Stimulated activated effector memory CD8-positive, alpha-beta T cell treated with anti-CD3 and anti-CD28 coated beads, Interleukin-12 subunit alpha, Interleukin-12 subunit beta, amount 100 ng/mL, for 72 hours (primary cell): Measurements from ENCODE around the gene HELZ2.

Experiments used
- ATAC-seq: fragments of 150-1000 bp; cut with Tn5 transposase; 2 replicates; pipeline ENCODE4 v1.10.0; 2021
- DNase-seq, 2 donors: peaks; one replicate each; pipeline ENCODE4 v3.0.0; 2021 to 2022; ENCODE audit warnings: low spot score in 2 of 2
- H3K27ac Mint-ChIP-seq: one replicate; pipeline ENCODE4 v1.8.0; 2022; ENCODE audit warnings: mild to moderate bottlenecking, mixed read lengths
- H3K36me3 Mint-ChIP-seq: one replicate; pipeline ENCODE4 v1.8.0; 2022; ENCODE audit warnings: mild to moderate bottlenecking, mixed read lengths
- H3K4me1 Mint-ChIP-seq: one replicate; pipeline ENCODE4 v1.8.0; 2022; ENCODE audit warnings: mixed read lengths
- H3K4me3 Mint-ChIP-seq: one replicate; pipeline ENCODE4 v1.8.0; 2022; ENCODE audit warnings: mild to moderate bottlenecking, mixed read lengths
- H3K9me3 Mint-ChIP-seq: one replicate; pipeline ENCODE4 v1.8.0; 2022; ENCODE audit warnings: mixed read lengths

HELZ2 gene

DNA sequence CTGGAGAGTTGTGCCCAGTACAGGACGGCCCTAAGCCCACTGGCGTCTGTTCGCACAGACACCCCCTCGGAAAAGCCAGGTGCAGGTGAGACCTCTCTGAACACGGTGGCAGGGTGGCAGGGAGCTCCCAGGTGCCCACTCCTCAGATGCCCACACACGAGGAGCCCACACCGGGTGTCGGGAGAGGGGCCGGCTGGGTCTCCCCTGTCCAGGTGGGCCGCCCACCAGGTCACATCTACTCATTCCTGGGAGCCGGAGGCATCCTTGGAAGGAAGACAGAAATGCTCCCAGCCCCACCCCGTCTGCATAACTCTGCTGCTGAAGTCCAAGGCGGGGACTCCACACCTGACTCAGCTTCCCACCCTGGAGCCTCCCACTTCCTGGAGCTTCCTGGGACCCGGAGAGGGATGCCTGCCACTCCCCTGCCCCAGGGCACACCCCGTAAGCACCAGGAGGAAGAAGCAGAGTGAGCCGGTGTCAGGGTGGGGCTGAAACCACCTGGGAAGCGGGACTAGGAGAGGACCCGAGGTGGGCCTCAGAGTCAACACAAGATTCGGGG, 29.0 kb downstream of the HELZ2 start:
- Mint-ChIP-seq H3K36me3 (peaks cover 5% of the 10 kb centered on the region), H3K9me3 (no peaks in the 10 kb centered on the region), H3K27ac (no peak overlapping the region), H3K4me3 (no peak overlapping the region), H3K4me1 (peaks cover 12% of the 10 kb centered on the region)
- DNase-seq (no peak), ATAC-seq (no peak)

DNA sequence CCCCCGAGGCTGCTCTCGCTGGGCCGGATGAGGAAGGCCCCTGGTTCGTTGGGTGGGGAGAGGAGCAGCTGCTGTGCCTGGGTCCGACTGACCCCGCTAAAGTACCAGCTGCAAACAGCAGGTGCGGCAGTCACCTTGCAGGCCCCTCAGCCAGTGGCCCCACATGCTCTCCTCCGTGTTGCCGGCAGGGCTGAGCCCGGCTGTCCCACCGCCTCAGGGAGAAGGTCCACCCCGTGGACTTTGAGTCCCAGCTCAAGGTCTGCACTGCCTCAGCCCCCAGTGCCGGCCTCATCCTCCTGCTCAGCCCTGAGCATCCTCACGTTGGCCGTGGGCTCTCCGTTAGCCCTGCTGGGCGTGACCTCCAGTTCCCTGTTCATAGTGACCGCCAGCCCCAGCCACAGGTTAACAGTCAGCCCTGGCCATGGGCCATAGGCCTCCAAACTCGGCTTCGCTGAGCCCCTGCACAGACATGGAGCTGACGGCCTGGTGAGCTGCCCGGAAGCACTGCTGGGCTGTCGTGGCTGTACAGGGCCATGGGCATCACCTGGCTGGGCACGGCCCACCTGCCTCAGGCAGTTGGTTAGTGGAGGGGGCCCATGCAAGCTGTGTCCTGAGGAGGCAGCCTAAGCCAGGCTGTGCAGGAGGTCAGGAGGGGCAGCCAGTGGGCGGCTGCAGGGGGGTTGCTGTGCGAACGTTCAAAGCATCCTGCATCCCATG, 29.6 kb downstream of the HELZ2 start:
- DNase-seq, result no peak
- no peak overlapping the region for H3K4me3 Mint-ChIP-seq
- H3K27ac Mint-ChIP-seq, result peak overlapping the region; percentile 3
- H3K36me3 Mint-ChIP-seq, result peaks cover 5% of the 10 kb centered on the region
- peaks cover 9% of the 10 kb centered on the region for H3K4me1 Mint-ChIP-seq
- ATAC-seq, result no peak
- H3K9me3 Mint-ChIP-seq, result no peaks in the 10 kb centered on the region

- DNase-seq, result no peak
- H3K4me3 Mint-ChIP-seq, result no peak overlapping the region
- peak overlapping the region; percentile 3 for H3K27ac Mint-ChIP-seq
- peaks cover 5% of the 10 kb centered on the region for H3K36me3 Mint-ChIP-seq
- ATAC-seq, result no peak
- peaks cover 6% of the 10 kb centered on the region for H3K4me1 Mint-ChIP-seq
- no peaks in the 10 kb centered on the region for H3K9me3 Mint-ChIP-seq
Measured at GRCh38 chr20:63543733-63544132, 30.3 kb downstream of the HELZ2 start.

- DNase-seq, result no peak
- H3K4me3 Mint-ChIP-seq, result no peak overlapping the region
- H3K9me3 Mint-ChIP-seq, result no peaks in the 10 kb centered on the region
- ATAC-seq, result no peak
- no peak overlapping the region for H3K27ac Mint-ChIP-seq
- H3K36me3 Mint-ChIP-seq, result peaks cover 5% of the 10 kb centered on the region
- peaks cover 6% of the 10 kb centered on the region for H3K4me1 Mint-ChIP-seq
Measured at GRCh38 chr20:63543131-63543530, 30.9 kb downstream of the HELZ2 start.

GRCh38 chr20:63542696-63543095, 31.3 kb downstream of the HELZ2 start:
- no peak overlapping the region for H3K4me3 Mint-ChIP-seq
- ATAC-seq, result no peak
- peaks cover 5% of the 10 kb centered on the region for H3K36me3 Mint-ChIP-seq
- no peak overlapping the region for H3K27ac Mint-ChIP-seq
- peaks cover 8% of the 10 kb centered on the region for H3K4me1 Mint-ChIP-seq
- no peak for DNase-seq
- H3K9me3 Mint-ChIP-seq, result no peaks in the 10 kb centered on the region

GRCh38 chr20:63542031-63542559, 31.9 kb downstream of the HELZ2 start:
- no peak overlapping the region for H3K4me3 Mint-ChIP-seq
- peaks cover 5% of the 10 kb centered on the region for H3K36me3 Mint-ChIP-seq
- H3K27ac Mint-ChIP-seq, result no peak overlapping the region
- no peaks in the 10 kb centered on the region for H3K9me3 Mint-ChIP-seq
- ATAC-seq (no peak), DNase-seq (no peak)
- H3K4me1 Mint-ChIP-seq, result peaks cover 14% of the 10 kb centered on the region

GRCh38 chr20:63541371-63541770, 32.7 kb downstream of the HELZ2 start:
- DNase-seq (no peak), ATAC-seq (no peak)
- no peaks in the 10 kb centered on the region for H3K9me3 Mint-ChIP-seq
- peaks cover 7% of the 10 kb centered on the region for H3K36me3 Mint-ChIP-seq
- H3K4me3 Mint-ChIP-seq, result no peak overlapping the region
- H3K4me1 Mint-ChIP-seq, result peaks cover 22% of the 10 kb centered on the region
- H3K27ac Mint-ChIP-seq, result no peak overlapping the region

GRCh38 chr20:63540417-63541186, 33.4 kb downstream of the HELZ2 start:
- no peak overlapping the region for H3K4me3 Mint-ChIP-seq
- peaks cover 10% of the 10 kb centered on the region for H3K36me3 Mint-ChIP-seq
- no peak for ATAC-seq
- no peak for DNase-seq
- peaks cover 25% of the 10 kb centered on the region for H3K4me1 Mint-ChIP-seq
- no peak overlapping the region for H3K27ac Mint-ChIP-seq
- no peaks in the 10 kb centered on the region for H3K9me3 Mint-ChIP-seq

DNA sequence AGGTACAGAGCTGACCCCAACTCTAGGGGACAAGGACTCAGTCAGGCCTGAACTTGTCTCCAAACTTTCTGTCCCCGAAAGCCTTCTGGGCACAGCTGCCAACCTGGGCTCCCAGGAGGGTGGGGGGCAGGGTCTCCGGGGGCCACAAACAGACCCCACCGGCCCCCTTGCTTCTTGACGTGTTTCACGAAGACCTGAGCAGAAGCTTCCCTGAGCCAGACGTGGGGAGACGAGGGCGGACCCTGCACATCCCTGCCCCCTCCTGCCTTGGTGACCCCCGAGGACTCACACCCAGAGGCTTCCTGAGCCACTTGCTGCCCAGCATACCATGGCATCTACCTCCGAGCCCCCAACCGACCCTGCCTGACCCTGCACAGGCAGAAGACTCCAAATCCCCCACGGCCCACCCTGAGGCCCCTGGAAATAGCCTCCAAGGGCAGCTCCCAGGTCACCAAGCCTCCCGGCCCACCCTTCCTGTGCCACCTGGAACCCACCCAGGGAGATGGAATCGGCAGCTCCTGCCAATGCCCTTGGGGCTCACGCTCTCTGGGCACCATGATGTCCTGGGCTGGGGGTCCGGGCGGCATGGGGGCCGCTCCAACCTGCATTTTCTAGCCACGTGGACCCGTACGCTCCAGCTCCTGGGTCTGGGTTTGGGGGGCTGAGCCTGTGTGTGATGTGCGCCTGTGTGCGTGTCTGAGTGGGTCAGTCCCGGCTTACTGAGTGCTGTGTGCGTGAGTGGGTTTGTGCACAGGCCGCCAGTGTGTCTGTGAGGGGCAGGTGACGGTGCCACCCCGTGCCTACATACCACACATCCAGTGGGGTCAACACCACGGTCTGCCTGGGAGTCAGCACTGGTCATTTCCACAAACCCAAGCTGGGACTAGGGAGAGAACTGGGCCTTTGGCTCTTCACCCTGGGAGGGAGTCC, 34.3 kb downstream of the HELZ2 start:
- H3K27ac Mint-ChIP-seq, result peak overlapping the region; percentile 14
- H3K9me3 Mint-ChIP-seq, result no peaks in the 10 kb centered on the region
- H3K4me1 Mint-ChIP-seq, result peaks cover 19% of the 10 kb centered on the region
- H3K36me3 Mint-ChIP-seq, result peaks cover 10% of the 10 kb centered on the region
- H3K4me3 Mint-ChIP-seq, result no peak overlapping the region
- ATAC-seq, result no peak
- DNase-seq, result no peak

GRCh38 chr20:63539092-63539430, 35.0 kb downstream of the HELZ2 start:
- Mint-ChIP-seq H3K27ac (peak overlapping the region; percentile 14), H3K9me3 (no peaks in the 10 kb centered on the region), H3K4me3 (no peak overlapping the region), H3K36me3 (peaks cover 10% of the 10 kb centered on the region), H3K4me1 (peaks cover 19% of the 10 kb centered on the region)
- DNase-seq (no peak), ATAC-seq (no peak)

- H3K36me3 Mint-ChIP-seq, result peaks cover 10% of the 10 kb centered on the region
- no peak for ATAC-seq
- H3K9me3 Mint-ChIP-seq, result no peaks in the 10 kb centered on the region
- DNase-seq, result no peak
- peak overlapping the region; percentile 72 for H3K4me3 Mint-ChIP-seq
- H3K4me1 Mint-ChIP-seq, result peaks cover 19% of the 10 kb centered on the region
- peak overlapping the region; percentile 84 for H3K27ac Mint-ChIP-seq
Measured at GRCh38 chr20:63538204-63539091, 35.6 kb downstream of the HELZ2 start.

- Mint-ChIP-seq H3K4me3 (peak overlapping the region; percentile 72), H3K36me3 (peaks cover 10% of the 10 kb centered on the region), H3K4me1 (peaks cover 19% of the 10 kb centered on the region), H3K9me3 (no peaks in the 10 kb centered on the region), H3K27ac (peak overlapping the region; percentile 84)
- ATAC-seq (peak; percentile 96), DNase-seq (peak; percentile 95 to 99)
Measured at GRCh38 chr20:63537525-63538203, 36.4 kb downstream of the HELZ2 start.

- H3K9me3 Mint-ChIP-seq, result no peaks in the 10 kb centered on the region
- no peak for DNase-seq
- peak within 1 kb of the TSS; percentile 84 for H3K27ac Mint-ChIP-seq
- H3K36me3 Mint-ChIP-seq, result peaks cover 10% of the 10 kb centered on the region
- peak; percentile 15 for ATAC-seq
- peak within 1 kb of the TSS; percentile 72 for H3K4me3 Mint-ChIP-seq
- H3K4me1 Mint-ChIP-seq, result peaks cover 22% of the 10 kb centered on the region
Measured at GRCh38 chr20:63536997-63537524, 37.0 kb downstream of the HELZ2 start, which contains the start of gene PTK6. PTK6 (minus strand) TSS chr20:63537376; CDS start chr20:63537314, 62 bp downstream.
